Parathyroid adenoma (tissue), 2 donors: ENCODE data around the gene CPEB2.
A peak's percentile ranks its signal among the peaks of the same experiment; 100 is the strongest.

Experiments used
- H2AFZ ChIP-seq: fragments of 300-600 bp; sonication (generic); one replicate; pipeline ENCODE4 v1.7.0; 2017; ENCODE audit warnings: antibody characterized with exemption, mild to moderate bottlenecking
- H3K27ac ChIP-seq: fragments of 300-600 bp; sonication (generic); one replicate; pipeline ENCODE4 v1.7.0; 2017
- H3K27me3 ChIP-seq: fragments of 300-600 bp; sonication (generic); one replicate; pipeline ENCODE4 v1.7.0; 2017; ENCODE audit warnings: low read length; ENCODE audit not compliant: control insufficient read depth, insufficient read depth
- H3K36me3 ChIP-seq: fragments of 300-600 bp; sonication (generic); one replicate; pipeline ENCODE4 v1.7.0; 2017; ENCODE audit warnings: low read length; ENCODE audit not compliant: control insufficient read depth, insufficient read depth
- H3K4me1 ChIP-seq: fragments of 300-600 bp; sonication (generic); one replicate; pipeline ENCODE4 v1.7.0; 2017; ENCODE audit warnings: control low read depth
- H3K4me2 ChIP-seq: fragments of 300-600 bp; sonication (generic); one replicate; pipeline ENCODE4 v1.7.0; 2017; ENCODE audit warnings: low read length
- H3K4me3 ChIP-seq: fragments of 300-600 bp; sonication (generic); one replicate; pipeline ENCODE4 v1.7.0; 2017; ENCODE audit warnings: low read depth, low read length
- H3K79me2 ChIP-seq: fragments of 300-600 bp; sonication (generic); one replicate; pipeline ENCODE4 v1.7.0; 2017; ENCODE audit warnings: control low read depth
- H3K9ac ChIP-seq: fragments of 300-600 bp; sonication (generic); one replicate; pipeline ENCODE4 v1.7.0; 2017; ENCODE audit warnings: mild to moderate bottlenecking
- H3K9me3 ChIP-seq: fragments of 300-600 bp; sonication (generic); one replicate; pipeline ENCODE4 v1.7.0; 2017; ENCODE audit warnings: low read length; ENCODE audit not compliant: control insufficient read depth
- CTCF ChIP-seq: fragments of 300-600 bp; sonication (generic); IDR thresholded peaks from one replicate; pipeline ENCODE4 v1.7.0; 2017; ENCODE audit warnings: antibody characterized with exemption, mild to moderate bottlenecking
- donor health status: primary hyperparathyroidism.

The CPEB2 gene

GRCh38 chr4:14990484-14990883, 11.8 kb upstream of the CPEB2 start:
- no peak overlapping the region for H3K4me2 ChIP-seq

GRCh38 chr4:14994242-14994641, 8.0 kb upstream of the CPEB2 start:
- Histone ChIP-seq H2AFZ (no peak overlapping the region), H3K9ac (no peak overlapping the region), H3K36me3 (no peaks in the 10 kb centered on the region), H3K27ac (no peak overlapping the region), H3K4me1 (no peaks in the 10 kb centered on the region), H3K4me2 (no peak overlapping the region), H3K27me3 (no peaks in the 10 kb centered on the region), H3K9me3 (no peaks in the 10 kb centered on the region), H3K79me2 (no peaks in the 10 kb centered on the region), H3K4me3 (no peak overlapping the region)
- no peak for TF ChIP-seq CTCF

More at GRCh38 chr4:14990484-14990883, 11.8 kb upstream of the CPEB2 start:
- Histone ChIP-seq H3K27ac (no peak overlapping the region), H3K27me3 (no peaks in the 10 kb centered on the region), H3K79me2 (no peaks in the 10 kb centered on the region), H3K9ac (no peak overlapping the region), H3K9me3 (no peaks in the 10 kb centered on the region), H2AFZ (no peak overlapping the region), H3K36me3 (no peaks in the 10 kb centered on the region), H3K4me3 (no peak overlapping the region), H3K4me1 (no peaks in the 10 kb centered on the region)
- TF ChIP-seq CTCF: no peak

GRCh38 chr4:15001248-15001868, 923 bp upstream of the CPEB2 start:
- Histone ChIP-seq H3K4me3 (peak overlapping the region; percentile 95), H3K4me2 (peak overlapping the region; percentile 88), H3K9me3 (no peaks in the 10 kb centered on the region), H3K4me1 (no peaks in the 10 kb centered on the region), H2AFZ (peak overlapping the region; percentile 92), H3K27me3 (no peaks in the 10 kb centered on the region), H3K9ac (peak overlapping the region; percentile 35), H3K36me3 (no peaks in the 10 kb centered on the region), H3K27ac (peak overlapping the region; percentile 98), H3K79me2 (no peaks in the 10 kb centered on the region)
- TF ChIP-seq CTCF: no peak

- Histone ChIP-seq H3K4me2 (peak overlapping the region; percentile 88), H3K9me3 (no peaks in the 10 kb centered on the region), H3K36me3 (no peaks in the 10 kb centered on the region), H3K27ac (peak overlapping the region; percentile 98), H3K4me3 (peak overlapping the region; percentile 95), H2AFZ (peak overlapping the region; percentile 92), H3K79me2 (no peaks in the 10 kb centered on the region), H3K9ac (peak overlapping the region; percentile 76), H3K4me1 (no peaks in the 10 kb centered on the region), H3K27me3 (no peaks in the 10 kb centered on the region)
- no peak for TF ChIP-seq CTCF
Observed at GRCh38 chr4:15002659-15003400, 549 bp downstream of the CPEB2 start.
